Loucy (cell line): ENCODE measurements around the gene ACSBG1.

Experiments used
- H2AFZ ChIP-seq: fragments of 200-600 bp; sonication (generic); 2 replicates; pipeline ENCODE4 v1.6.0; 2016; ENCODE audit warnings: antibody characterized with exemption, mild to moderate bottlenecking, low read length, moderate library complexity
- H3F3A ChIP-seq: fragments of 200-600 bp; 2 replicates; pipeline ENCODE4 v1.6.0; 2016; ENCODE audit warnings: antibody characterized with exemption, low read depth, mild to moderate bottlenecking
- H3K27me3 ChIP-seq: fragments of 200-600 bp; sonication (generic); 2 replicates; pipeline ENCODE4 v1.6.1; 2014; ENCODE audit warnings: low read length, mild to moderate bottlenecking; ENCODE audit not compliant: insufficient read depth, poor library complexity, severe bottlenecking
- H3K36me3 ChIP-seq: fragments of 200-600 bp; sonication (generic); 2 replicates; pipeline ENCODE4 v1.6.1; 2016; ENCODE audit warnings: low read length; ENCODE audit not compliant: insufficient read depth
- H3K4me1 ChIP-seq: fragments of 200-600 bp; sonication (generic); 2 replicates; pipeline ENCODE4 v1.5.1; 2014; ENCODE audit warnings: low read length, mild to moderate bottlenecking; ENCODE audit not compliant: insufficient read depth, poor library complexity, severe bottlenecking
- H3K4me2 ChIP-seq: fragments of 200-600 bp; sonication (generic); 2 replicates; pipeline ENCODE4 v1.6.0; 2014; ENCODE audit warnings: antibody characterized with exemption, low read length, low read depth, mild to moderate bottlenecking; ENCODE audit not compliant: poor library complexity, severe bottlenecking
- H3K4me3 ChIP-seq: fragments of 200-600 bp; sonication (generic); 2 replicates; pipeline ENCODE4 v1.5.1; 2014; ENCODE audit warnings: low read length, mild to moderate bottlenecking, mixed read lengths; ENCODE audit not compliant: poor library complexity, severe bottlenecking
- H3K79me2 ChIP-seq: fragments of 200-600 bp; sonication (generic); 2 replicates; pipeline ENCODE4 v1.6.1; 2014; ENCODE audit warnings: low read length; ENCODE audit not compliant: insufficient read depth
- H3K9ac ChIP-seq: fragments of 200-600 bp; sonication (generic); 2 replicates; pipeline ENCODE4 v1.6.0; 2014; ENCODE audit warnings: mild to moderate bottlenecking, low read depth, low read length, moderate library complexity; ENCODE audit not compliant: poor library complexity, severe bottlenecking
- H3K9me2 ChIP-seq: fragments of 200-600 bp; sonication (generic); replicated peaks from 2 replicates; pipeline ENCODE4 v1.6.1; 2016; ENCODE audit warnings: low read depth, low read length, mixed read lengths
- H3K9me3 ChIP-seq: fragments of 200-600 bp; sonication (generic); 2 replicates; pipeline ENCODE4 v1.6.1; 2014; ENCODE audit warnings: mild to moderate bottlenecking, antibody characterized with exemption, low read length, low read depth; ENCODE audit not compliant: insufficient read depth
- H4K20me1 ChIP-seq: fragments of 200-600 bp; sonication (generic); 2 replicates; pipeline ENCODE4 v1.6.0; 2014; ENCODE audit warnings: antibody characterized with exemption, low read length, mild to moderate bottlenecking; ENCODE audit not compliant: insufficient read depth, poor library complexity, severe bottlenecking
- EZH2phosphoT487 ChIP-seq: fragments of 200-600 bp; IDR thresholded peaks from 2 replicates; pipeline ENCODE4 v1.6.1; 2018; ENCODE audit warnings: antibody characterized with exemption, mild to moderate bottlenecking, moderate library complexity, borderline replicate concordance
- TF ChIP-seq, protein P1 (sequence below): fragments of 200-600 bp; sonication (generic); conservative IDR thresholded peaks from 2 replicates; pipeline ENCODE4 v1.5.1; 2014; ENCODE audit warnings: mild to moderate bottlenecking, antibody characterized with exemption, low read length

The ACSBG1 gene

DNA sequence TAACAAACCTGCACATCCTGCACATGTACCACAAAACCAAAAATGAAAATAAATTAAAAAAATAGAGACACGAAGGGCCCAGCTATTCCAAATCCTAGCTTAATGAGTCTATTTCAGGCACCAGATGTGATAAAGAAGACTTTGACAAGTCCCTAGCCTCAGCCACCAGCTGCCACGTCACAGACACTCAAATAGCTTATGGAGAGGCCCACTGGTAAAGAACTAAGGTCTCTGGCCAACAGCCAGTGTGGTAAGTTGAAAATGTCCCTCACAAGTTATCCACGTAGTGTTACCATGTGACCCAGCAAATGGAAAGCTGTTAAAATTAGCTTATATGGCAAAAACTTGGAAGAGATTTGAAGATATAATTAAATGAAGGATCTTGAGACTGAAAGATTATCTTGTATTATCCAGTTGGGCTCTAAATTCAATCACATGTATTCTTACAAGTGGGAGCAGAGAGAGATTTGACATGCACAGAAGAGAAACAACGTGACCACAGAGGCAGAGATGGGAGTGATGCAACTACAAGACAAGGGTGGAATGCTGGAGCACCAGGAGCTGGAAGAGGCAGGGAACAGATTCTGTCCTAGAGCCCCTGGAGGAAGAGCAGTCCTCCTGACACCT is 10.9 kb downstream of the ACSBG1 start:
- Histone ChIP-seq H3K9me3 (no peaks in the 10 kb centered on the region), H3K79me2 (no peaks in the 10 kb centered on the region), H3F3A (no peaks in the 10 kb centered on the region), H3K27me3 (no peaks in the 10 kb centered on the region), H3K4me3 (no peak overlapping the region), H3K4me1 (no peaks in the 10 kb centered on the region), H2AFZ (no peak overlapping the region), H4K20me1 (no peaks in the 10 kb centered on the region), H3K9me2 (no peaks in the 10 kb centered on the region), H3K4me2 (no peak overlapping the region), H3K36me3 (no peaks in the 10 kb centered on the region), H3K9ac (no peak overlapping the region)
- TF ChIP-seq, protein P1, sequence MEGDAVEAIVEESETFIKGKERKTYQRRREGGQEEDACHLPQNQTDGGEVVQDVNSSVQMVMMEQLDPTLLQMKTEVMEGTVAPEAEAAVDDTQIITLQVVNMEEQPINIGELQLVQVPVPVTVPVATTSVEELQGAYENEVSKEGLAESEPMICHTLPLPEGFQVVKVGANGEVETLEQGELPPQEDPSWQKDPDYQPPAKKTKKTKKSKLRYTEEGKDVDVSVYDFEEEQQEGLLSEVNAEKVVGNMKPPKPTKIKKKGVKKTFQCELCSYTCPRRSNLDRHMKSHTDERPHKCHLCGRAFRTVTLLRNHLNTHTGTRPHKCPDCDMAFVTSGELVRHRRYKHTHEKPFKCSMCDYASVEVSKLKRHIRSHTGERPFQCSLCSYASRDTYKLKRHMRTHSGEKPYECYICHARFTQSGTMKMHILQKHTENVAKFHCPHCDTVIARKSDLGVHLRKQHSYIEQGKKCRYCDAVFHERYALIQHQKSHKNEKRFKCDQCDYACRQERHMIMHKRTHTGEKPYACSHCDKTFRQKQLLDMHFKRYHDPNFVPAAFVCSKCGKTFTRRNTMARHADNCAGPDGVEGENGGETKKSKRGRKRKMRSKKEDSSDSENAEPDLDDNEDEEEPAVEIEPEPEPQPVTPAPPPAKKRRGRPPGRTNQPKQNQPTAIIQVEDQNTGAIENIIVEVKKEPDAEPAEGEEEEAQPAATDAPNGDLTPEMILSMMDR: no peak
- TF ChIP-seq EZH2phosphoT487: no peak

DNA sequence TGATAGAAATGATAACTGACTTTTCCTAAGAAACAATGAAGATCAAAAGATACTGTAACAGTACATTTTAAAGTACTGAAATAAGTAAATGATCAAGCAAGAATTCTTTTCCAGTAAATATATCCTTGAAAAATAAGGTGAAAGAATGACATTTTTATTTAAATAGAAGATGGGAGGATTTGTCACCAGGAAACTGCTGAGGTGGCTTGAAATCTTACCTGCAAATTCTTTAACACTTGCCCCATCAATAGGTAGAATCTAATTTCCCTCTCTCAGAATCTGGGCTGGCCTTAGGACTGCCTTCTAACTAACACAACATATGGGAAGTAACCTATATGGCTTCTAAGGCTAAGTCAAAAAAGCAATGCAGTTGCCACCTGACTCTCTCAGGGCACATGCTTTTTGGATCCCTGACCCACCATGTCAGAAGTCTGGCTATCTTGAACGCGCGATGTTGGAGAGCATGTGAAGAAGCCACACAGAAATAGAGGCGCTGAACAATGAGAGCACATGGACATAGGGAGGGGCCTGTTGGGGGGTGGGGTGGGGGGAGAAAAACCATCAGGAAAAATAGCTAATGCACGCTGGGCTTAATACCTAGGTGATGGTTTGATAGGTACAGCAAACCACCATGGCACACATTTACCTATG is 11.5 kb downstream of the ACSBG1 start:
- no peaks in the 10 kb centered on the region for H3K79me2 ChIP-seq
- no peak overlapping the region for H3K4me3 ChIP-seq
- H3K36me3 ChIP-seq: no peaks in the 10 kb centered on the region
- H4K20me1 ChIP-seq: no peaks in the 10 kb centered on the region
- H3K9me2 ChIP-seq: no peaks in the 10 kb centered on the region
- H3K4me2 ChIP-seq: no peak overlapping the region
- no peaks in the 10 kb centered on the region for H3K4me1 ChIP-seq
- no peaks in the 10 kb centered on the region for H3F3A ChIP-seq
- TF ChIP-seq EZH2phosphoT487: no peak
- TF ChIP-seq, protein P1: no peak
- no peaks in the 10 kb centered on the region for H3K9me3 ChIP-seq
- H3K27me3 ChIP-seq: no peaks in the 10 kb centered on the region
- no peak overlapping the region for H2AFZ ChIP-seq
- H3K9ac ChIP-seq: no peak overlapping the region

DNA sequence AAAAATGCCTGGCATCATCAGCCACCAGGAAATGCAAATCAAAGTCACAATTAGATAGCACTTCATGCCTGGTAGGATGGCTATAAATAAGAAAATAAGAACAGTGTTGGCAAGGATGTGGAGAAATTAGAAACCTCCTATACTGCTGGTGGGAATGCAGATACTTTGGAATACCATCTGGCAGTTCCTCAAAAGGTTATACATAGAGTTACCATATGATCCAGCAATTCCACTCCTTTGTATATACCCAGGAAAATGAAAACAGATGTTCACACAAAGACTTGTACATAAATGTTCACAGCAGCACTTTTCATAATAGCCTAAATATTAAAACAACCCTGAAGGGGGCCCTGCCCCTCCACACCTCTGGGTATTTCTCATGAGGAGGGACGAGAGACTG is 13.7 kb downstream of the ACSBG1 start:
- no peak overlapping the region for H2AFZ ChIP-seq
- H3F3A ChIP-seq: no peaks in the 10 kb centered on the region
- no peaks in the 10 kb centered on the region for H3K9me2 ChIP-seq
- no peak overlapping the region for H3K4me3 ChIP-seq
- H3K79me2 ChIP-seq: no peaks in the 10 kb centered on the region
- H3K9ac ChIP-seq: no peak overlapping the region
- no peaks in the 10 kb centered on the region for H3K27me3 ChIP-seq
- TF ChIP-seq EZH2phosphoT487: no peak
- TF ChIP-seq, protein P1: no peak
- no peaks in the 10 kb centered on the region for H3K36me3 ChIP-seq
- H3K4me1 ChIP-seq: no peaks in the 10 kb centered on the region
- H3K4me2 ChIP-seq: no peak overlapping the region
- no peaks in the 10 kb centered on the region for H4K20me1 ChIP-seq
- no peaks in the 10 kb centered on the region for H3K9me3 ChIP-seq
